Activated CD8-positive, alpha-beta T cell treated with anti-CD3 and anti-CD28 coated beads for 36 hours (primary cell): ENCODE data around the gene ITPR1. TPM values are rescaled to one million over a fixed set of nuclear protein-coding genes. Genes with fewer than 3 reads are reported as not detected.

Experiments used
- ATAC-seq: fragments of 200-7000 bp; cut with Tn5 transposase; one replicate; pipeline ENCODE4 v1.10.0; 2021; ENCODE audit warnings: mild to moderate bottlenecking, moderate library complexity
- CTCF ChIA-PET: fragments of 350-600 bp; sonication (Branson Sonifier 250); formaldehyde crosslinking; loops from one replicate; lab custom pipeline; 2021; ENCODE audit warnings: antibody characterized with exemption; lab: Charles Lee
- POLR2A ChIA-PET: fragments of 350-600 bp; sonication (Branson Sonifier 250); formaldehyde crosslinking; loops from one replicate; lab custom pipeline; 2021; ENCODE audit warnings: antibody characterized with exemption; lab: Charles Lee
- DNase-seq: peaks from one replicate; pipeline ENCODE4 v3.0.0-alpha.2; 2020
- H3K27ac Mint-ChIP-seq: one replicate; pipeline ENCODE4 v1.8.0; 2021; ENCODE audit warnings: mild to moderate bottlenecking, mixed read lengths
- H3K27me3 Mint-ChIP-seq: one replicate; pipeline ENCODE4 v1.8.0; 2021; ENCODE audit warnings: mixed read lengths
- H3K36me3 Mint-ChIP-seq: one replicate; pipeline ENCODE4 v1.8.0; 2021; ENCODE audit warnings: low read depth, mixed read lengths
- H3K4me1 Mint-ChIP-seq: one replicate; pipeline ENCODE4 v1.8.0; 2021; ENCODE audit warnings: low read depth, mixed read lengths
- H3K4me3 Mint-ChIP-seq: one replicate; pipeline ENCODE4 v1.8.0; 2021; ENCODE audit warnings: mild to moderate bottlenecking, moderate library complexity, mixed read lengths
- H3K9me3 Mint-ChIP-seq: one replicate; pipeline ENCODE4 v1.8.0; 2021; ENCODE audit warnings: mixed read lengths
- CTCF ChIP-seq: fragments of 200-600 bp; IDR thresholded peaks from one replicate; pipeline ENCODE4 v1.8.0; 2022; ENCODE audit warnings: antibody characterized with exemption, mild to moderate bottlenecking
- intact Hi-C: fragments of 100-400 bp; cut with micrococcal nuclease; formaldehyde crosslinking; loops from one replicate; pipeline ENCODE4 v1.10.0; 2022
- total RNA-seq, 2 experiments: library from RNA; stranded (reverse); gene quantifications; one replicate each; pipeline ENCODE4 v1.2.3, GENCODE V29; 2021

Gene ITPR1
- total RNA-seq, 2 experiments from 2014 or later = 93.9 to 98.2 TPM

GRCh38 chr3:4693620-4694019 is 200.5 kb downstream of the ITPR1 start:
- Mint-ChIP-seq H3K27me3 (no peaks in the 10 kb centered on the region), H3K27ac (no peak overlapping the region), H3K4me1 (no peaks in the 10 kb centered on the region), H3K4me3 (no peak overlapping the region), H3K9me3 (no peaks in the 10 kb centered on the region), H3K36me3 (peaks cover 34% of the 10 kb centered on the region)
- intact Hi-C loops = loop anchor here (10.0 kb wide), 1 partner anchor 1529 kb away; no protein-coding TSS in a partner anchor
- no peak for TF ChIP-seq CTCF
- DNase-seq = no peak
- ChIA-PET CTCF (no interaction called here), POLR2A (interaction anchor here (0.6 kb wide), 1 partner anchor 484 kb away, joined by 3 read pairs; no protein-coding TSS in a partner anchor)
- ATAC-seq = no peak

GRCh38 chr3:4695846-4696245 is 202.7 kb downstream of the ITPR1 start:
- no peak overlapping the region for H3K27ac Mint-ChIP-seq
- POLR2A ChIA-PET = no interaction called here
- no peak overlapping the region for H3K4me3 Mint-ChIP-seq
- no peaks in the 10 kb centered on the region for H3K9me3 Mint-ChIP-seq
- no peaks in the 10 kb centered on the region for H3K27me3 Mint-ChIP-seq
- H3K36me3 Mint-ChIP-seq = peaks cover 33% of the 10 kb centered on the region
- CTCF ChIA-PET = interaction anchor here (1.2 kb wide), 1 partner anchor 16 kb away, joined by 4 read pairs; no protein-coding TSS in a partner anchor
- intact Hi-C loops = loop anchor here (10.0 kb wide), 1 partner anchor 1531 kb away; no protein-coding TSS in a partner anchor
- H3K4me1 Mint-ChIP-seq = no peaks in the 10 kb centered on the region
- ATAC-seq (no peak), DNase-seq (no peak)
- TF ChIP-seq CTCF = no peak

- ChIA-PET POLR2A (no interaction called here), CTCF (no interaction called here)
- Mint-ChIP-seq H3K4me1 (no peaks in the 10 kb centered on the region), H3K9me3 (no peaks in the 10 kb centered on the region), H3K27ac (no peak overlapping the region), H3K27me3 (no peaks in the 10 kb centered on the region), H3K36me3 (peaks cover 31% of the 10 kb centered on the region), H3K4me3 (no peak overlapping the region)
- ATAC-seq (no peak), DNase-seq (no peak)
- no peak for TF ChIP-seq CTCF
- intact Hi-C loops = loop anchor here (10.0 kb wide), 1 partner anchor 1531 kb away; no protein-coding TSS in a partner anchor
These were observed 203.1 kb downstream of the ITPR1 start for GRCh38 chr3:4696266-4696665.

- Mint-ChIP-seq H3K36me3 (peaks cover 30% of the 10 kb centered on the region), H3K27ac (no peak overlapping the region), H3K9me3 (no peaks in the 10 kb centered on the region), H3K4me3 (no peak overlapping the region), H3K27me3 (no peaks in the 10 kb centered on the region), H3K4me1 (peaks cover 6% of the 10 kb centered on the region)
- ChIA-PET POLR2A (no interaction called here), CTCF (no interaction called here)
- intact Hi-C loops = loop anchor here (10.0 kb wide), 1 partner anchor 1533 kb away; no protein-coding TSS in a partner anchor
- ATAC-seq (no peak), DNase-seq (no peak)
- TF ChIP-seq CTCF = no peak
These were observed 205.1 kb downstream of the ITPR1 start for GRCh38 chr3:4698125-4698821.

- Mint-ChIP-seq H3K27ac (peak overlapping the region; percentile 35), H3K27me3 (no peaks in the 10 kb centered on the region), H3K9me3 (no peaks in the 10 kb centered on the region), H3K4me3 (no peak overlapping the region), H3K4me1 (peaks cover 20% of the 10 kb centered on the region), H3K36me3 (peaks cover 61% of the 10 kb centered on the region)
- CTCF ChIA-PET = interaction anchor here (4.7 kb wide), 1 partner anchor 8 kb away, joined by 35 read pairs; no protein-coding TSS in a partner anchor
- TF ChIP-seq CTCF = no peak
- POLR2A ChIA-PET = no interaction called here
- intact Hi-C loops = no loop called here
- DNase-seq = no peak
- no peak for ATAC-seq
These were observed 209.9 kb downstream of the ITPR1 start for GRCh38 chr3:4703054-4703480.
